ENCODE results near the gene NT5DC4. TPM values are rescaled to one million over a fixed set of nuclear protein-coding genes. Genes with fewer than 3 reads are reported as not detected.

NT5DC4 gene
- not detected in 2 replicates for total RNA-seq
- long read RNA-seq, partial matches to known transcripts: 0 of 1 reads
- long read RNA-seq, other reads (novel, unspliced or antisense): 1 of 1 reads

DNA sequence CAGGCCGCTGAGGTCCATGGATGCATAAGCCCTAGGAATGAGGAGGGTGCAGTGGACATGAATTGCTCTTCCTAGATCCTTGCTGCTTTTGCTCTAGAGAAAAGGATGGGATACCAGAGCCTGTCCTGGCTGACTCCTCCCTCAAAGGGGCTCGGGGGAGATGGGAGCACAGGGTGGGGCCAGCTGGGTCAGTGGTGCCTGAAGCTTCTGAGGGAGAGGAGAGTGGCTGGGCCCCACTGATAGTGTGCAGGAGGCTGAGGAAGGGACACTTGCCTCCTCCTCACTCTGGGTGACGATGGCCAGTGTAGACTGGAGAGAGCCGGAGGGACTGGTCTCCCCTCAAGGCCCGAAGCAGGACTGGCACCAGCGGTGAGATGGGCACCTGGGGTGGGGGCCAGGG is at the start of gene NT5DC4:
NT5DC4 (plus strand) TSS at position 236 of the 400 bp plus-strand sequence; CDS start at position 296, 60 bp downstream.
- Mint-ChIP-seq H3K9me3 (ENCODE audit: unreplicated experiment) (no peaks in the 10 kb centered on the region), H3K36me3 (ENCODE audit: unreplicated experiment) (no peaks in the 10 kb centered on the region), H3K4me1 (ENCODE audit: unreplicated experiment) (no peaks in the 10 kb centered on the region), H3K27me3 (ENCODE audit: unreplicated experiment) (peaks cover 5% of the 10 kb centered on the region), H3K27ac (ENCODE audit: unreplicated experiment) (no peak within 1 kb of the TSS), H3K4me3 (ENCODE audit: unreplicated experiment) (no peak within 1 kb of the TSS)
- TF ChIP-seq, protein P1, sequence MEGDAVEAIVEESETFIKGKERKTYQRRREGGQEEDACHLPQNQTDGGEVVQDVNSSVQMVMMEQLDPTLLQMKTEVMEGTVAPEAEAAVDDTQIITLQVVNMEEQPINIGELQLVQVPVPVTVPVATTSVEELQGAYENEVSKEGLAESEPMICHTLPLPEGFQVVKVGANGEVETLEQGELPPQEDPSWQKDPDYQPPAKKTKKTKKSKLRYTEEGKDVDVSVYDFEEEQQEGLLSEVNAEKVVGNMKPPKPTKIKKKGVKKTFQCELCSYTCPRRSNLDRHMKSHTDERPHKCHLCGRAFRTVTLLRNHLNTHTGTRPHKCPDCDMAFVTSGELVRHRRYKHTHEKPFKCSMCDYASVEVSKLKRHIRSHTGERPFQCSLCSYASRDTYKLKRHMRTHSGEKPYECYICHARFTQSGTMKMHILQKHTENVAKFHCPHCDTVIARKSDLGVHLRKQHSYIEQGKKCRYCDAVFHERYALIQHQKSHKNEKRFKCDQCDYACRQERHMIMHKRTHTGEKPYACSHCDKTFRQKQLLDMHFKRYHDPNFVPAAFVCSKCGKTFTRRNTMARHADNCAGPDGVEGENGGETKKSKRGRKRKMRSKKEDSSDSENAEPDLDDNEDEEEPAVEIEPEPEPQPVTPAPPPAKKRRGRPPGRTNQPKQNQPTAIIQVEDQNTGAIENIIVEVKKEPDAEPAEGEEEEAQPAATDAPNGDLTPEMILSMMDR (IDR thresholded peaks at IDR 0.05): no peak
- DNase-seq (ENCODE audit: extremely low spot score, unreplicated experiment): no peak

DNA sequence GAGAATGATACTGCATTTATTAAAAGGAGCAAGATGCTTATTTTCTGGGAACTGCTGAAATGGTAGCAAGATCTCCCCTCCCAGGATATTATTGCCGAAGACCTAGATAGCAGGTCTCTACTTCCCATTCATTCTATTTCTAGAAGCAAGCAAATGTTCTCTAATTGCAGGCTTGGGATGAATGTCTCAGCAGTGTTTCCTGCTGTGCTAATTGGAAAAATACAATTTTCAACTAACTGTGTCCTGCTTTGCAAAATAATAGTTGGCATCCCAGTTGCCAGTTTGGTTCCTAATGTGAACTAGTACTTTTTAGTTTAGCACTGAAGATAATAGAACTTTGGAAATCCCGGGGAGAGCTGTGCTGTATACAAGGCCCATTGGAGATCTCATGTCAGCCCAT is 49.0 kb upstream of the NT5DC4 start:
- no peak for DNase-seq (ENCODE audit: extremely low spot score, unreplicated experiment)
- no peak overlapping the region for H3K4me3 Mint-ChIP-seq (ENCODE audit: unreplicated experiment)
- no peaks in the 10 kb centered on the region for H3K4me1 Mint-ChIP-seq (ENCODE audit: unreplicated experiment)
- no peaks in the 10 kb centered on the region for H3K27me3 Mint-ChIP-seq (ENCODE audit: unreplicated experiment)
- no peaks in the 10 kb centered on the region for H3K9me3 Mint-ChIP-seq (ENCODE audit: unreplicated experiment)
- H3K36me3 Mint-ChIP-seq (ENCODE audit: unreplicated experiment): no peaks in the 10 kb centered on the region
- no peak overlapping the region for H3K27ac Mint-ChIP-seq (ENCODE audit: unreplicated experiment)
- TF ChIP-seq, protein P1 (IDR thresholded peaks at IDR 0.05): no peak

DNA sequence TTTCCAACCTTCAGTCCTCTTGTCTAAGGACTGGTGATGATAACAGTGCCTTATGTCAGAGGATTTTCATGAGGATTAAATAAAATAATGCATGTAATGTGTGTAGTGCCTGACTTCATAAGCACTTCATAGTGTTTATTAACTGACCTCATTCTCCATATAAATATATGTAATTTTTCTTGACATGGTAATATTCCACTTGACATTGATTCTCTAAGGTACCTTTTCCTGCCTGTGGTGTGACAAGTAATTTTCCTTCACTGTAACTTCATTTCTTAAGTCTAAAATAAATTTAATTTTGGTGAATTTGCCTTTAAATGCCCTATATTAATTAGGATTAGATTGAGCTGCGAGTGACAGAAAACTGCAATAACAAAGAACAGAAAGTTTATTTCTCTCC is 47.8 kb upstream of the NT5DC4 start:
- no peaks in the 10 kb centered on the region for H3K36me3 Mint-ChIP-seq (ENCODE audit: unreplicated experiment)
- no peaks in the 10 kb centered on the region for H3K27me3 Mint-ChIP-seq (ENCODE audit: unreplicated experiment)
- no peak overlapping the region for H3K4me3 Mint-ChIP-seq (ENCODE audit: unreplicated experiment)
- no peak overlapping the region for H3K27ac Mint-ChIP-seq (ENCODE audit: unreplicated experiment)
- no peaks in the 10 kb centered on the region for H3K9me3 Mint-ChIP-seq (ENCODE audit: unreplicated experiment)
- no peak for DNase-seq (ENCODE audit: extremely low spot score, unreplicated experiment)
- TF ChIP-seq, protein P1 (IDR thresholded peaks at IDR 0.05): no peak
- H3K4me1 Mint-ChIP-seq (ENCODE audit: unreplicated experiment): no peaks in the 10 kb centered on the region

DNA sequence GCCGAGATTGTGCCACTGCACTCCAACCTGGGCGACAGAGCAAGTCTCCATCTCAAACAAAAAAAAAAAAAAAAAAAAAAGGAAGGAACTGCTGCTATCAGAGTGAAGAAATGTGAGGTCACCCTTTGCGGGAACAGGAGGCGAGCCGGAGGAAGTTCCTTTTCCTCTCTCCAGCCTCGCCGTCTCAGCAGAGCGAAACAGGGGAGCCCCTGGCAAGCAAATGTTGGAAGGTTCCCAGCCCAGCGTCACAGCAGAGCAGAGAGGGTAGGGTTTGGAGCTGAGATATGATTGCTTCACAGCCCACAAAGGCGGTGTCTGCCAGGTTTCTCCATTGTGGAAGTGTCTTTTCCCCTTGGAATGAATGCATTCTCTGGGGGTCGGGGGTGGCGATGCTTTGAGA is 46.6 kb upstream of the NT5DC4 start:
- Mint-ChIP-seq H3K27me3 (ENCODE audit: unreplicated experiment) (no peaks in the 10 kb centered on the region), H3K27ac (ENCODE audit: unreplicated experiment) (no peak overlapping the region), H3K9me3 (ENCODE audit: unreplicated experiment) (no peaks in the 10 kb centered on the region), H3K36me3 (ENCODE audit: unreplicated experiment) (no peaks in the 10 kb centered on the region), H3K4me3 (ENCODE audit: unreplicated experiment) (no peak overlapping the region), H3K4me1 (ENCODE audit: unreplicated experiment) (no peaks in the 10 kb centered on the region)
- TF ChIP-seq, protein P1 (IDR thresholded peaks at IDR 0.05): no peak
- DNase-seq (ENCODE audit: extremely low spot score, unreplicated experiment): no peak

DNA sequence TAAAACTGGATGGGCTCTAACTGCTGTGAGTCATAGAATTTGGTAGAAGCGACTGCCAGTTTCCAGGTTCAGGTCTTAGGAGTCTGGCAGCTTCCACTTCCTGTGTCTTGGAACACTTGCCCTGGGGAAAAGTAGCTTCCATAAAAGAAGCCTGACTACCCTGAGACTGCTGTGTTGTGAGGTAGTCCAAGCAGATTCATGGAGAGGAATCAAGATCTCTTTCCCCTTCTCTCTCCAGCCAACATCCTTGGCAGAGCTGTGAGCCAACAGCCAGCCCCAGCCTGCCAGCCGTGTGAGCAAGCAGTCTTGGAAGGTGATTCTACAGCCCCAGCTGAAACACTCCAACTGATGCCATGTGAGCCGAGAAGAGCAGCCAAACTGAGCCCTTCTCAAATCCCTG is 41.3 kb upstream of the NT5DC4 start:
- H3K27ac Mint-ChIP-seq (ENCODE audit: unreplicated experiment): no peak overlapping the region
- no peaks in the 10 kb centered on the region for H3K36me3 Mint-ChIP-seq (ENCODE audit: unreplicated experiment)
- TF ChIP-seq, protein P1 (IDR thresholded peaks at IDR 0.05): no peak
- no peaks in the 10 kb centered on the region for H3K9me3 Mint-ChIP-seq (ENCODE audit: unreplicated experiment)
- peaks cover 2% of the 10 kb centered on the region for H3K4me1 Mint-ChIP-seq (ENCODE audit: unreplicated experiment)
- DNase-seq (ENCODE audit: extremely low spot score, unreplicated experiment): no peak
- H3K27me3 Mint-ChIP-seq (ENCODE audit: unreplicated experiment): no peaks in the 10 kb centered on the region
- no peak overlapping the region for H3K4me3 Mint-ChIP-seq (ENCODE audit: unreplicated experiment)
